Activated T-cell treated with anti-CD3 and anti-CD28 coated beads for 1 hour (primary cell): ENCODE measurements around the gene MORC2.

Source experiments
- DNase-seq: peaks from one replicate; pipeline ENCODE4 v3.0.0-alpha.2; 2020; ENCODE audit warnings: low read depth

The MORC2 gene

GRCh38 chr22:30887453-30887852 lies 81.1 kb downstream of the MORC2 start:
- DNase-seq = no peak

GRCh38 chr22:30885591-30885990 lies 83.0 kb downstream of the MORC2 start:
- no peak for DNase-seq

- no peak for DNase-seq
Measured at GRCh38 chr22:30885001-30885366, 83.6 kb downstream of the MORC2 start.

GRCh38 chr22:30884211-30885000 lies 84.2 kb downstream of the MORC2 start:
- no peak for DNase-seq

GRCh38 chr22:30883586-30884145 lies 84.9 kb downstream of the MORC2 start:
- DNase-seq = no peak

GRCh38 chr22:30882974-30883533 lies 85.5 kb downstream of the MORC2 start:
- DNase-seq = no peak

GRCh38 chr22:30882184-30882717 lies 86.3 kb downstream of the MORC2 start:
- DNase-seq = no peak

GRCh38 chr22:30881361-30882183 lies 87.0 kb downstream of the MORC2 start:
- DNase-seq = no peak

- DNase-seq = no peak
Measured at GRCh38 chr22:30880847-30881246, 87.7 kb downstream of the MORC2 start.

GRCh38 chr22:30880181-30880601 lies 88.4 kb downstream of the MORC2 start:
- no peak for DNase-seq

GRCh38 chr22:30879415-30879797 lies 89.2 kb downstream of the MORC2 start:
- no peak for DNase-seq

GRCh38 chr22:30878516-30879414 lies 89.8 kb downstream of the MORC2 start:
- no peak for DNase-seq

- DNase-seq = no peak
Measured at GRCh38 chr22:30877662-30878515, 90.7 kb downstream of the MORC2 start.

- DNase-seq = no peak
Measured at GRCh38 chr22:30876915-30877553, 91.5 kb downstream of the MORC2 start.

GRCh38 chr22:30876221-30876751 lies 92.3 kb downstream of the MORC2 start:
- no peak for DNase-seq

GRCh38 chr22:30875481-30876215 lies 92.9 kb downstream of the MORC2 start:
- DNase-seq = no peak
